K562 (cell line): ENCODE measurements around the gene UBE2Q1. TPM values are rescaled to one million over a fixed set of nuclear protein-coding genes. Genes with fewer than 3 reads are reported as not detected.

Source experiments
- ARID3A ChIP-seq: IDR thresholded peaks from 2 replicates; pipeline ENCODE4 v1.6.1; 2012; ENCODE audit warnings: low read depth, low read length, improper control_type of control experiment, borderline replicate concordance
- BCOR ChIP-seq: fragments of 450-650 bp; IDR thresholded peaks from 2 replicates; pipeline ENCODE4 v1.6.1; 2016
- CBX1 ChIP-seq: sonication (generic); IDR thresholded peaks from 2 replicates; pipeline ENCODE4 v1.6.1; 2016; ENCODE audit warnings: antibody characterized with exemption, low read depth, mild to moderate bottlenecking
- CSDE1 ChIP-seq, 2 experiments: fragments of 450-650 bp; IDR thresholded peaks; 2 replicates each; pipeline ENCODE4 v1.6.1; 2016; ENCODE audit warnings: mild to moderate bottlenecking in 1 of 2
- FOXA1 ChIP-seq: fragments of 450-650 bp; IDR thresholded peaks from 2 replicates; pipeline ENCODE4 v1.6.1; 2016; ENCODE audit warnings: mild to moderate bottlenecking, borderline replicate concordance
- FOXA3 ChIP-seq, 2 experiments: fragments of 450-650 bp in 1 of 2; sonication (generic) in 1 of 2; formaldehyde crosslinking; IDR thresholded peaks in 1 of 2; conservative IDR thresholded peaks in 1 of 2; 2 replicates each; pipeline versions ENCODE4 v1.4.0 to v1.8.0; 2020 to 2022; ENCODE audit warnings: mild to moderate bottlenecking in 2 of 2, missing genetic modification reagents in 1 of 2
- GTF3C2 ChIP-seq: IDR thresholded peaks from 3 replicates; pipeline ENCODE4 v1.6.1; 2011; ENCODE audit warnings: borderline replicate concordance, mild to moderate bottlenecking, moderate library complexity; ENCODE audit not compliant: insufficient read length; ENCODE audit errors: extremely low read depth
- NCOA6 ChIP-seq: fragments of 450-650 bp; IDR thresholded peaks from 2 replicates; pipeline ENCODE4 v1.6.1; 2017; ENCODE audit warnings: mild to moderate bottlenecking
- NONO ChIP-seq, 2 experiments: fragments of 200-400 bp in 1 of 2; fragments of 450-650 bp in 1 of 2; formaldehyde crosslinking in 1 of 2; IDR thresholded peaks; 2 replicates each; pipeline ENCODE4 v1.6.1; 2017; ENCODE audit warnings: low read depth in 2 of 2, mild to moderate bottlenecking in 2 of 2, moderate library complexity in 2 of 2, low read length in 1 of 2
- NR2C2 ChIP-seq, 2 experiments: fragments of 200-800 bp in 1 of 2; sonication (Bioruptor generic) in 1 of 2; sonication (generic) in 1 of 2; formaldehyde crosslinking in 1 of 2; IDR thresholded peaks; 2 replicates each; pipeline versions ENCODE4 v1.6.1 to v1.8.0; 2016 to 2022; ENCODE audit warnings: mild to moderate bottlenecking in 1 of 2, missing compliant biosample characterization in 1 of 2, missing genetic modification characterization in 1 of 2, missing genetic modification reagents in 1 of 2
- PCBP1 ChIP-seq: fragments of 200-400 bp; formaldehyde crosslinking; IDR thresholded peaks from 2 replicates; pipeline ENCODE4 v1.6.1; 2018; ENCODE audit warnings: mild to moderate bottlenecking, low read depth, low read length; ENCODE audit not compliant: poor library complexity, severe bottlenecking
- SMAD1 ChIP-seq: fragments of 150-350 bp; IDR thresholded peaks from 2 replicates; pipeline ENCODE4 v1.6.1; 2014; ENCODE audit warnings: low read length, low read depth; ENCODE audit not compliant: partially characterized antibody
- ZBTB8A ChIP-seq: fragments of 450-650 bp; IDR thresholded peaks from 2 replicates; pipeline ENCODE4 v1.6.1; 2018; ENCODE audit warnings: mild to moderate bottlenecking, moderate library complexity; ENCODE audit not compliant: partially characterized antibody
- ZC3H4 ChIP-seq: sonication (generic); formaldehyde crosslinking; IDR thresholded peaks from 2 replicates; pipeline ENCODE4 v1.9.0; 2021; ENCODE audit warnings: missing genetic modification reagents, borderline replicate concordance
- ZEB2 ChIP-seq: fragments of 450-650 bp; IDR thresholded peaks from 2 replicates; pipeline ENCODE4 v1.6.1; 2016
- ZNF354B ChIP-seq: fragments of 250-450 bp; sonication (Bioruptor Pico); IDR thresholded peaks from 2 replicates; pipeline ENCODE4 v1.4.0; 2020
- ZNF583 ChIP-seq: fragments of 250-450 bp; sonication (Bioruptor Pico); IDR thresholded peaks from 2 replicates; pipeline ENCODE4 v1.4.0; 2020
- polyA plus RNA-seq, 8 experiments: library from polyadenylated mRNA; depleted of rRNA in 4 of 8; stranded (reverse) in 5 of 8; unstranded in 3 of 8; fragments of >200 nt; fragmentation: Nextera tagmentation in 2 of 8; fragmentation: Illumina TruSeq in 1 of 8; extraction: Ambion mirVana in 2 of 8; extraction: Trizol in 1 of 8; gene quantifications; 2 replicates each; pipeline versions ENCODE4 v1.2.1 to v1.2.3, GENCODE V29; 2011 to 2014; ENCODE audit warnings: inconsistent platforms in 1 of 8, missing spikeins in 1 of 8
- total RNA-seq, 7 experiments: library from RNA; depleted of rRNA in 6 of 7; stranded (reverse); fragments of >200 nt in 6 of 7; fragmentation: Illumina TruSeq in 2 of 7; extraction: Trizol in 2 of 7; gene quantifications; 2 replicates each; pipeline versions ENCODE4 v1.2.1 to v1.2.3, GENCODE V29; 2011 to 2021; ENCODE audit warnings: low replicate concordance in 1 of 7
- TF ChIP-seq, protein P1 (sequence below), 3 experiments: fragments of 200-800 bp in 1 of 3; fragments of 250-450 bp in 1 of 3; fragments of 450-650 bp in 1 of 3; sonication (Bioruptor Pico) in 1 of 3; sonication (Bioruptor generic) in 1 of 3; formaldehyde crosslinking in 1 of 3; IDR thresholded peaks; 2 replicates each; pipeline versions ENCODE4 v1.6.1 to v1.8.0; 2016 to 2022; ENCODE audit warnings: mild to moderate bottlenecking in 2 of 3, missing genetic modification characterization in 2 of 3, missing compliant biosample characterization in 1 of 3, moderate library complexity in 1 of 3

The UBE2Q1 gene
- total and polyA plus RNA-seq, 9 of the 15 experiments (the other 6 are each of a cell fraction or from before 2014, with no cell fraction given), result 8.0 to 58.8 (median 27.6) TPM

- TF ChIP-seq FOXA3 (CRISPR knock-in tag; conservative IDR thresholded peaks at IDR 0.05 in 1 of 2, IDR thresholded peaks at IDR 0.05 in 1 of 2), result 0 out of 4 replicates have a peak, but pooled peaks of 1 of the 2 experiments have one; percentile 49
- no peak; the same call in 1 of the 2 replicates for TF ChIP-seq CBX1
- TF ChIP-seq NCOA6, result no peak
- TF ChIP-seq ARID3A, result no peak
- TF ChIP-seq NONO (IDR thresholded peaks at IDR 0.05; ENCODE audit: low read depth in 2 of 2, low read length in 1 of 2), result peak in 1 of 2 experiments; percentile 75; a peak in 1 of 4 replicates
- TF ChIP-seq ZNF583, result peak; percentile 9; the same call in 1 of the 2 replicates
- TF ChIP-seq SMAD1, result no peak
- TF ChIP-seq, protein P1, sequence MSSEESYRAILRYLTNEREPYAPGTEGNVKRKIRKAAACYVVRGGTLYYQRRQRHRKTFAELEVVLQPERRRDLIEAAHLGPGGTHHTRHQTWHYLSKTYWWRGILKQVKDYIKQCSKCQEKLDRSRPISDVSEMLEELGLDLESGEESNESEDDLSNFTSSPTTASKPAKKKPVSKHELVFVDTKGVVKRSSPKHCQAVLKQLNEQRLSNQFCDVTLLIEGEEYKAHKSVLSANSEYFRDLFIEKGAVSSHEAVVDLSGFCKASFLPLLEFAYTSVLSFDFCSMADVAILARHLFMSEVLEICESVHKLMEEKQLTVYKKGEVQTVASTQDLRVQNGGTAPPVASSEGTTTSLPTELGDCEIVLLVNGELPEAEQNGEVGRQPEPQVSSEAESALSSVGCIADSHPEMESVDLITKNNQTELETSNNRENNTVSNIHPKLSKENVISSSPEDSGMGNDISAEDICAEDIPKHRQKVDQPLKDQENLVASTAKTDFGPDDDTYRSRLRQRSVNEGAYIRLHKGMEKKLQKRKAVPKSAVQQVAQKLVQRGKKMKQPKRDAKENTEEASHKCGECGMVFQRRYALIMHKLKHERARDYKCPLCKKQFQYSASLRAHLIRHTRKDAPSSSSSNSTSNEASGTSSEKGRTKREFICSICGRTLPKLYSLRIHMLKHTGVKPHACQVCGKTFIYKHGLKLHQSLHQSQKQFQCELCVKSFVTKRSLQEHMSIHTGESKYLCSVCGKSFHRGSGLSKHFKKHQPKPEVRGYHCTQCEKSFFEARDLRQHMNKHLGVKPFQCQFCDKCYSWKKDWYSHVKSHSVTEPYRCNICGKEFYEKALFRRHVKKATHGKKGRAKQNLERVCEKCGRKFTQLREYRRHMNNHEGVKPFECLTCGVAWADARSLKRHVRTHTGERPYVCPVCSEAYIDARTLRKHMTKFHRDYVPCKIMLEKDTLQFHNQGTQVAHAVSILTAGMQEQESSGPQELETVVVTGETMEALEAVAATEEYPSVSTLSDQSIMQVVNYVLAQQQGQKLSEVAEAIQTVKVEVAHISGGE (CRISPR knock-in tag; IDR thresholded peaks at IDR 0.05), result peak in 1 of 3 experiments; percentile 73; a peak in 2 of 6 replicates
- no peak for TF ChIP-seq ZNF354B
- TF ChIP-seq NR2C2 (CRISPR knock-in tag; IDR thresholded peaks at IDR 0.05), result no peak
- peak; percentile 66 for TF ChIP-seq NR2C2 (tag; IDR thresholded peaks at IDR 0.05)
- TF ChIP-seq FOXA1, result no peak
- peak; percentile 68 for TF ChIP-seq PCBP1
- peak; percentile 27; the same call in 1 of the 2 replicates for TF ChIP-seq ZC3H4 (CRISPR knock-in tag)
- no peak for TF ChIP-seq GTF3C2
- TF ChIP-seq ZEB2, result 0 out of 2 replicates have a peak, but pooled peaks have one; percentile 10
- no peak for TF ChIP-seq CSDE1 (IDR thresholded peaks at IDR 0.05)
- TF ChIP-seq BCOR, result peak; percentile 11; the same call in 1 of the 2 replicates
- TF ChIP-seq ZBTB8A, result no peak
Observed at GRCh38 chr1:154607609-154608396, 49.3 kb upstream of the UBE2Q1 start, which contains the start of gene ADAR (continued).
